ENCODE data around the gene OR9Q1.

DNA sequence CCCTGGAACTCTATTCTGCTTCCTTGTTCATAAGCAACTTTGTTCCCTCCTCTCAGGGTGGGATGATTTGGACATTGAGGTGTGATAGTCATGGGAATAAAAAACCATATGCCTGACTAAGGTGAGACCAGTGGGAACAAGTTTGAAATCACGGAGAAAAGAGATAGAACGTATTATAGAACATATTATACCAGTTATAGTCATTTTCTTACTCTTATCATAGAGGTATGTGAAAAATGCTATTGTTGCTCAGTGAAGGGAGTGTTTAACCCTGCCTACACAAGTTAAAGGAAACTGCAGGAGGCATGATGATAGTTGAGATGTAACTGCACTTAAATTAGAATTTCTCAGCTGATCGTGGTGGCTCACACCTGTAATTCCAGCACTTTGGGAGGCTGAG lies 22.6 kb downstream of the OR9Q1 start:
- no peak for TF ChIP-seq POLR2AphosphoS5 (IDR thresholded peaks at IDR 0.05; ENCODE audit: low read depth, low read length)
- TF ChIP-seq RAD21 (IDR thresholded peaks at IDR 0.05 in 1 of 2, conservative IDR thresholded peaks at IDR 0.05 in 1 of 2; ENCODE audit: low read depth in 2 of 2, low read length in 2 of 2) = no peak
- TF ChIP-seq, protein P1, sequence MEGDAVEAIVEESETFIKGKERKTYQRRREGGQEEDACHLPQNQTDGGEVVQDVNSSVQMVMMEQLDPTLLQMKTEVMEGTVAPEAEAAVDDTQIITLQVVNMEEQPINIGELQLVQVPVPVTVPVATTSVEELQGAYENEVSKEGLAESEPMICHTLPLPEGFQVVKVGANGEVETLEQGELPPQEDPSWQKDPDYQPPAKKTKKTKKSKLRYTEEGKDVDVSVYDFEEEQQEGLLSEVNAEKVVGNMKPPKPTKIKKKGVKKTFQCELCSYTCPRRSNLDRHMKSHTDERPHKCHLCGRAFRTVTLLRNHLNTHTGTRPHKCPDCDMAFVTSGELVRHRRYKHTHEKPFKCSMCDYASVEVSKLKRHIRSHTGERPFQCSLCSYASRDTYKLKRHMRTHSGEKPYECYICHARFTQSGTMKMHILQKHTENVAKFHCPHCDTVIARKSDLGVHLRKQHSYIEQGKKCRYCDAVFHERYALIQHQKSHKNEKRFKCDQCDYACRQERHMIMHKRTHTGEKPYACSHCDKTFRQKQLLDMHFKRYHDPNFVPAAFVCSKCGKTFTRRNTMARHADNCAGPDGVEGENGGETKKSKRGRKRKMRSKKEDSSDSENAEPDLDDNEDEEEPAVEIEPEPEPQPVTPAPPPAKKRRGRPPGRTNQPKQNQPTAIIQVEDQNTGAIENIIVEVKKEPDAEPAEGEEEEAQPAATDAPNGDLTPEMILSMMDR (IDR thresholded peaks at IDR 0.05; ENCODE audit: control extremely low read depth in 1 of 3, insufficient read depth in 1 of 3, low read depth in 1 of 3, low read length in 3 of 3) = no peak
- no peak for TF ChIP-seq YY1 (IDR thresholded peaks at IDR 0.05; ENCODE audit: low read depth, low read length)
- TF ChIP-seq ZNF274 (IDR thresholded peaks at IDR 0.05; ENCODE audit: borderline replicate concordance, extremely low read depth, low read length) = no peak
- TF ChIP-seq MAFK (IDR thresholded peaks at IDR 0.05; ENCODE audit: low read depth, low read length) = no peak
- TF ChIP-seq, protein P2, sequence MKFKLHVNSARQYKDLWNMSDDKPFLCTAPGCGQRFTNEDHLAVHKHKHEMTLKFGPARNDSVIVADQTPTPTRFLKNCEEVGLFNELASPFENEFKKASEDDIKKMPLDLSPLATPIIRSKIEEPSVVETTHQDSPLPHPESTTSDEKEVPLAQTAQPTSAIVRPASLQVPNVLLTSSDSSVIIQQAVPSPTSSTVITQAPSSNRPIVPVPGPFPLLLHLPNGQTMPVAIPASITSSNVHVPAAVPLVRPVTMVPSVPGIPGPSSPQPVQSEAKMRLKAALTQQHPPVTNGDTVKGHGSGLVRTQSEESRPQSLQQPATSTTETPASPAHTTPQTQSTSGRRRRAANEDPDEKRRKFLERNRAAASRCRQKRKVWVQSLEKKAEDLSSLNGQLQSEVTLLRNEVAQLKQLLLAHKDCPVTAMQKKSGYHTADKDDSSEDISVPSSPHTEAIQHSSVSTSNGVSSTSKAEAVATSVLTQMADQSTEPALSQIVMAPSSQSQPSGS (IDR thresholded peaks at IDR 0.05; ENCODE audit: low read length) = no peak
- TF ChIP-seq GTF2F1 (IDR thresholded peaks at IDR 0.05; ENCODE audit: borderline replicate concordance, low read depth, low read length) = no peak
- TF ChIP-seq EGR1 (IDR thresholded peaks at IDR 0.05; ENCODE audit: borderline replicate concordance, low read depth, low read length) = no peak
- TF ChIP-seq, protein P3, sequence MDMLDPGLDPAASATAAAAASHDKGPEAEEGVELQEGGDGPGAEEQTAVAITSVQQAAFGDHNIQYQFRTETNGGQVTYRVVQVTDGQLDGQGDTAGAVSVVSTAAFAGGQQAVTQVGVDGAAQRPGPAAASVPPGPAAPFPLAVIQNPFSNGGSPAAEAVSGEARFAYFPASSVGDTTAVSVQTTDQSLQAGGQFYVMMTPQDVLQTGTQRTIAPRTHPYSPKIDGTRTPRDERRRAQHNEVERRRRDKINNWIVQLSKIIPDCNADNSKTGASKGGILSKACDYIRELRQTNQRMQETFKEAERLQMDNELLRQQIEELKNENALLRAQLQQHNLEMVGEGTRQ (IDR thresholded peaks at IDR 0.05; ENCODE audit: low read length) = no peak
- TF ChIP-seq RNF2 (IDR thresholded peaks at IDR 0.05; ENCODE audit: borderline replicate concordance, low read depth, low read length, missing control alignments, poor library complexity, severe bottlenecking) = no peak
- no peak for TF ChIP-seq SRF (IDR thresholded peaks at IDR 0.05; ENCODE audit: low read depth, low read length)
